A549 (cell line): ENCODE results near the gene TCF7L2. TPM values are rescaled to one million over a fixed set of nuclear protein-coding genes. Genes with fewer than 3 reads are reported as not detected.

Experiments
- ATAC-seq, 2 experiments: fragments of 200-7000 bp in 1 of 2; fragments of >200 bp in 1 of 2; cut with Nextera tagmentation in 1 of 2; cut with Tn5 transposase in 1 of 2; 3 replicates each; pipeline versions ENCODE4 v1.8.0 to v1.9.1; 2018 to 2020; ENCODE audit warnings: mild to moderate bottlenecking in 1 of 2, moderate library complexity in 1 of 2
- CTCF ChIA-PET: fragments of 300-600 bp; sonication (Branson Sonifier 250); formaldehyde crosslinking; extraction: SDS; loops from one replicate; lab custom pipeline; 2021; ENCODE audit warnings: antibody characterized with exemption, inconsistent platforms; lab: Yijun Ruan, JAX
- POLR2A ChIA-PET: fragments of 350-600 bp; formaldehyde crosslinking; extraction: SDS; loops from one replicate; lab custom pipeline; 2021; ENCODE audit warnings: antibody characterized with exemption, inconsistent platforms; lab: Yijun Ruan, JAX
- DNase-seq, 2 experiments: peaks; one replicate each; pipeline versions ENCODE4 v3.0.0 to v3.0.0-alpha.2; 2011 to 2016; ENCODE audit warnings: low read depth in 1 of 2, low spot score in 1 of 2
- FAIRE-seq: peaks from 2 replicates; lab custom pipeline; 2011; peaks lifted over from hg19 to GRCh38; lab: Jason Lieb, UNC
- H3K27ac ChIP-seq, 2 experiments: fragments of >200 bp; sonication (Bioruptor Twin); formaldehyde crosslinking; 3 replicates each; pipeline ENCODE4 v1.5.1; 2016 to 2017
- H3K4me1 ChIP-seq: fragments of >200 bp; sonication (Bioruptor Twin); formaldehyde crosslinking; 3 replicates; pipeline ENCODE4 v1.6.1; 2016
- H3K4me2 ChIP-seq: fragments of >200 bp; sonication (Bioruptor Twin); formaldehyde crosslinking; 3 replicates; pipeline ENCODE4 v1.6.1; 2016
- H3K4me3 ChIP-seq: fragments of >200 bp; sonication (Bioruptor Twin); formaldehyde crosslinking; 3 replicates; pipeline ENCODE4 v1.5.1; 2016
- H3K9me3 ChIP-seq: fragments of >200 bp; sonication (Bioruptor Twin); formaldehyde crosslinking; 3 replicates; pipeline ENCODE4 v1.6.1; 2016
- BCL3 ChIP-seq: fragments of >200 bp; sonication (Bioruptor Twin); formaldehyde crosslinking; IDR thresholded peaks from 3 replicates; pipeline ENCODE4 v1.6.1; 2016
- CBX2 ChIP-seq: fragments of 200-600 bp; sonication (generic); IDR thresholded peaks from 2 replicates; pipeline ENCODE4 v1.6.1; 2016; ENCODE audit warnings: low read depth, mild to moderate bottlenecking, borderline replicate concordance
- CBX8 ChIP-seq: fragments of 200-600 bp; sonication (generic); IDR thresholded peaks from 2 replicates; pipeline ENCODE4 v1.6.1; 2016
- CEBPB ChIP-seq, 2 experiments: fragments of >200 bp in 1 of 2; sonication (Bioruptor Twin) in 1 of 2; formaldehyde crosslinking in 1 of 2; IDR thresholded peaks; 2 replicates each; pipeline ENCODE4 v1.6.1; 2012 to 2016
- CHD4 ChIP-seq: fragments of 200-600 bp; sonication (generic); IDR thresholded peaks from 2 replicates; pipeline ENCODE4 v1.6.1; 2016; ENCODE audit warnings: antibody characterized with exemption, mild to moderate bottlenecking, borderline replicate concordance
- EHF ChIP-seq: fragments of 250-450 bp; sonication (Bioruptor Pico); IDR thresholded peaks from 2 replicates; pipeline ENCODE4 v1.5.0; 2020; ENCODE audit warnings: mild to moderate bottlenecking
- ESRRA ChIP-seq: fragments of 150-350 bp; IDR thresholded peaks from 2 replicates; pipeline ENCODE4 v1.6.1; 2014; ENCODE audit warnings: mild to moderate bottlenecking, low read length, borderline replicate concordance
- FOSB ChIP-seq: fragments of 250-450 bp; sonication (Bioruptor Pico); IDR thresholded peaks from 2 replicates; pipeline ENCODE4 v1.5.0; 2020; ENCODE audit warnings: mild to moderate bottlenecking, moderate library complexity
- GATA3 ChIP-seq: IDR thresholded peaks from 2 replicates; pipeline ENCODE4 v1.6.1; 2012; ENCODE audit warnings: borderline replicate concordance
- HES2 ChIP-seq: fragments of >200 bp; sonication (Bioruptor Twin); formaldehyde crosslinking; IDR thresholded peaks from 2 replicates; pipeline ENCODE4 v1.6.1; 2016
- HEYL ChIP-seq: fragments of 250-450 bp; sonication (Bioruptor Pico); IDR thresholded peaks from 2 replicates; pipeline ENCODE4 v1.8.0; 2021; ENCODE audit warnings: mild to moderate bottlenecking, moderate library complexity
- HOXB13 ChIP-seq: fragments of 250-450 bp; sonication (Bioruptor Pico); IDR thresholded peaks from 2 replicates; pipeline ENCODE4 v1.5.0; 2020; ENCODE audit warnings: low read depth, mild to moderate bottlenecking, moderate library complexity
- HOXB5 ChIP-seq: fragments of 250-450 bp; sonication (Bioruptor Pico); IDR thresholded peaks from 2 replicates; pipeline ENCODE4 v1.5.0; 2020; ENCODE audit warnings: mild to moderate bottlenecking, moderate library complexity
- KDM5A ChIP-seq: fragments of 200-600 bp; sonication (generic); IDR thresholded peaks from 2 replicates; pipeline ENCODE4 v1.6.1; 2016; ENCODE audit warnings: antibody characterized with exemption, mild to moderate bottlenecking
- MAFK ChIP-seq: fragments of 450-650 bp; IDR thresholded peaks from 2 replicates; pipeline ENCODE4 v1.6.1; 2014; ENCODE audit not compliant: partially characterized antibody
- MAX ChIP-seq: IDR thresholded peaks from 2 replicates; pipeline ENCODE4 v1.6.1; 2012
- NFE2L2 ChIP-seq: fragments of 150-350 bp; conservative IDR thresholded peaks from 2 replicates; pipeline ENCODE4 v1.6.1; 2014; ENCODE audit warnings: low read length
- POLR2A ChIP-seq: IDR thresholded peaks from 2 replicates; pipeline ENCODE4 v1.6.1; 2012; ENCODE audit warnings: mild to moderate bottlenecking, low read length
- POLR2AphosphoS2 ChIP-seq: conservative IDR thresholded peaks from 2 replicates; pipeline ENCODE4 v1.6.1; 2012; ENCODE audit warnings: low read length, improper control_type of control experiment, inconsistent platforms
- RFX5 ChIP-seq: fragments of 450-650 bp; IDR thresholded peaks from 2 replicates; pipeline ENCODE4 v1.7.1; 2014; ENCODE audit warnings: antibody characterized with exemption, mild to moderate bottlenecking, moderate library complexity
- USF2 ChIP-seq: fragments of 450-650 bp; IDR thresholded peaks from 2 replicates; pipeline ENCODE4 v1.6.1; 2014; ENCODE audit warnings: antibody characterized with exemption
- ZFP36 ChIP-seq: fragments of 450-650 bp; IDR thresholded peaks from 2 replicates; pipeline ENCODE4 v1.6.1; 2014; ENCODE audit warnings: borderline replicate concordance; ENCODE audit not compliant: partially characterized antibody
- ZNF302 ChIP-seq: fragments of 250-450 bp; sonication (Bioruptor Pico); IDR thresholded peaks from 2 replicates; pipeline ENCODE4 v1.9.0; 2021; ENCODE audit warnings: inconsistent platforms, mild to moderate bottlenecking, moderate library complexity
- WGBS: methylation state at CpG from one replicate; pipeline ENCODE4 v1.1.6; 2017; ENCODE audit errors: missing lambda C conversion rate; 5-methylcytosine and 5-hydroxymethylcytosine counted together
- polyA plus RNA-seq, 4 experiments: library from polyadenylated mRNA; depleted of rRNA in 3 of 4; stranded (reverse); fragments of >200 nt; fragmentation: RNase III in 1 of 4; extraction: RNeasy Plus Mini Kit Qiagen cat#74134 plus additional on column Dnase treatment in 1 of 4; gene quantifications; 2 replicates in 3 of 4; 3 replicates in 1 of 4; pipeline ENCODE4 v1.2.3, GENCODE V29; 2011 to 2017

The TCF7L2 gene
- polyA plus RNA-seq, 2 of the 4 experiments (the other 2 are of a cell fraction) = 11.3 to 14.5 TPM

- TF ChIP-seq HOXB5 (CRISPR knock-in tag) (no peak), FOSB (CRISPR knock-in tag) (no peak), GATA3 (no peak), MAFK (peak; percentile 78)
- peak overlapping the region; percentile 57 for H3K4me3 ChIP-seq
- 48% methylated on average over 11 of the region's 11 CpGs for WGBS
Observed at GRCh38 chr10:113127261-113127900, 177.3 kb downstream of the TCF7L2 start.

GRCh38 chr10:113127901-113128283 lies 177.8 kb downstream of the TCF7L2 start:
- POLR2A ChIA-PET = interaction anchor here (0.6 to 1.1 kb wide), 3 partner anchors 101 to 258 kb away, joined by 3 to 7 read pairs (median 4); no protein-coding TSS in a partner anchor
- DNase-seq (no peak), ATAC-seq (no peak), FAIRE-seq (no peak)
- H3K4me2 ChIP-seq = peak overlapping the region; percentile 91
- H3K9me3 ChIP-seq = no peaks in the 10 kb centered on the region
- peak overlapping the region in 1 of 2 experiments; percentile 90; a peak in 4 of 6 replicates for H3K27ac ChIP-seq
- TF ChIP-seq CBX2 (no peak), HEYL (CRISPR knock-in tag) (no peak)
- no peak overlapping the region for H3K4me3 ChIP-seq
- 90% methylated on average over 6 of the region's 6 CpGs for WGBS
- CTCF ChIA-PET = interaction anchor here (0.6 to 1.5 kb wide), 15 partner anchors 23 to 1007 kb away, joined by 3 to 8 read pairs (median 3); no protein-coding TSS in a partner anchor
- H3K4me1 ChIP-seq = peaks cover 66% of the 10 kb centered on the region

More at GRCh38 chr10:113127261-113127900, 177.3 kb downstream of the TCF7L2 start:
- ChIA-PET POLR2A (interaction anchor here (0.6 to 1.1 kb wide), 4 partner anchors 96 to 259 kb away, joined by 3 to 7 read pairs (median 4); no protein-coding TSS in a partner anchor), CTCF (interaction anchor here (0.6 to 2.1 kb wide), 29 partner anchors 9 to 1007 kb away, joined by 3 to 17 read pairs (median 3); no protein-coding TSS in a partner anchor)
- H3K9me3 ChIP-seq = no peaks in the 10 kb centered on the region
- H3K4me2 ChIP-seq = peak overlapping the region; percentile 91
- DNase-seq = no peak
- peaks cover 61% of the 10 kb centered on the region for H3K4me1 ChIP-seq
- H3K27ac ChIP-seq = peak overlapping the region; percentile 81 to 90
- no peak for ATAC-seq
- no peak for FAIRE-seq

DNA sequence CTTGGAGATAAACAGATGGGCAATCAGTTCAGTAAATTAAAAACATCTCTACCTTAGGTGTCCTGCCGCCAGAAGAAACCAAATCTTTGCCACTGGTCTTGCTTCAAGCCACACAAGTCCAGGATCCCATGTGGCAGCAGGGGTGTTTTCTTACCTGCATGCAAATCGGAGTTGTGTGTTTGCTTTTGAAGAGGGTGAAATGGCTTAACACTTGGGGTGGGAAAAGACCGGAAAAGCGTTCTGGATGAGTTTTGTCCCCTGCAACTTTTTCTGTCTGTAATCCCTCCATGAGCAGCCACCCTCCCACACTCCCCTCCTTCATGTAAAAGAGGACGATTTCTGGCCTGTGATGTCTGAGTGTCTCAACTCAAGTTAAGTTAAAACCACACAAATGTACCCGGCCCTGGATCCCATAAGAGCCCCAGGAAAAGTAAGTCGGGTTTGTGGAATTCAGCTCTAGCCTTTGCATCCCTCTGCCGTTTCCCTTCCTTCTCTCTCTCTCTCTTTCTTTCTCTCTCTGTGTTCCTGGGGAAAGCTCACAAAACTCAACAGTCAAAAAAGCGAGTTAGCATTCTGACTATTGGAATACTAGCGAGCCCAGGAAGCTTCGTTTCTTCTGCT lies 178.5 kb downstream of the TCF7L2 start:
- ATAC-seq (no peak), FAIRE-seq (no peak), DNase-seq (no peak)
- WGBS = 74% methylated on average over 11 of the region's 11 CpGs
- Histone ChIP-seq H3K9me3 (no peaks in the 10 kb centered on the region), H3K27ac (peak overlapping the region; percentile 73 to 90; a peak in 5 of 6 replicates), H3K4me2 (peak overlapping the region; percentile 19; the same call in 1 of the 3 replicates), H3K4me1 (peaks cover 73% of the 10 kb centered on the region), H3K4me3 (no peak overlapping the region)
- ChIA-PET POLR2A (interaction anchor here (0.6 to 1.1 kb wide), 4 partner anchors 55 to 258 kb away, joined by 3 to 7 read pairs (median 4); no protein-coding TSS in a partner anchor), CTCF (interaction anchor here (1.3 to 1.9 kb wide), 3 partner anchors 55 to 257 kb away, joined by 3 to 7 read pairs (median 6); no protein-coding TSS in a partner anchor)
- TF ChIP-seq ESRRA (no peak), ZFP36 (no peak), KDM5A (no peak), POLR2AphosphoS2 (no peak), CHD4 (no peak), CBX2 (no peak), NFE2L2 (no peak), CBX8 (no peak), POLR2A (no peak), HES2 (no peak), MAFK (no peak), ZNF302 (CRISPR knock-in tag) (no peak), RFX5 (no peak), CEBPB (IDR thresholded peaks at IDR 0.05) (no peak), EHF (CRISPR knock-in tag) (no peak), HOXB13 (CRISPR knock-in tag) (no peak), USF2 (no peak), MAX (no peak), BCL3 (no peak)
